ENCODE measurements around the gene CEP120. TPM values are rescaled to one million over a fixed set of nuclear protein-coding genes. Genes with fewer than 3 reads are reported as not detected.
"Not testable (repeated sequence)": the region's sequence is repeated elsewhere in the genome, so short reads cannot be mapped to it uniquely, and the experiment has no call there.

Gene CEP120
- total RNA-seq, 2 experiments from 2014 or later = 22.3 to 27.6 TPM

- H3K36me3 Mint-ChIP-seq (ENCODE audit: low read depth) = peaks cover 21% of the 10 kb centered on the region
- H3K9me3 Mint-ChIP-seq (ENCODE audit: insufficient read depth) = no peaks in the 10 kb centered on the region
- H3K4me1 Mint-ChIP-seq (ENCODE audit: low read depth) = peaks cover 23% of the 10 kb centered on the region
- ATAC-seq = no peak
- ChIA-PET POLR2A (interaction anchor here (0.7 to 2.6 kb wide), 6 partner anchors 19 to 127 kb away, joined by 4 to 83 read pairs (median 14); partner anchors contain the start of gene CSNK1G3), CTCF (interaction anchor here (0.6 to 4.0 kb wide), 10 partner anchors 17 to 189 kb away, joined by 3 to 50 read pairs (median 6); partner anchors contain the start of gene CSNK1G3)
- H3K27me3 Mint-ChIP-seq (ENCODE audit: low read depth) = no peaks in the 10 kb centered on the region
- no peak overlapping the region for H3K4me3 Mint-ChIP-seq
- DNase-seq = no peak
- H3K27ac Mint-ChIP-seq = no peak overlapping the region
Measured at GRCh38 chr5:123421773-123422172, 1.4 kb downstream of the CEP120 start.

- H3K36me3 Mint-ChIP-seq (ENCODE audit: low read depth) = peaks cover 54% of the 10 kb centered on the region
- H3K9me3 Mint-ChIP-seq (ENCODE audit: insufficient read depth) = no peaks in the 10 kb centered on the region
- H3K27ac Mint-ChIP-seq = no peak overlapping the region
- ChIA-PET CTCF (interaction anchor here (0.6 to 1.3 kb wide), 2 partner anchors 8 to 56 kb away, joined by 3 to 5 read pairs; partner anchors contain the start of gene CEP120), POLR2A (no interaction called here)
- ATAC-seq (no peak), DNase-seq (no peak)
- no peak overlapping the region for H3K4me3 Mint-ChIP-seq
- H3K27me3 Mint-ChIP-seq (ENCODE audit: low read depth) = no peaks in the 10 kb centered on the region
- H3K4me1 Mint-ChIP-seq (ENCODE audit: low read depth) = peaks cover 7% of the 10 kb centered on the region
Measured at GRCh38 chr5:123414974-123415373, 8.2 kb downstream of the CEP120 start.

- POLR2A ChIA-PET = interaction anchor here (1.5 kb wide), 1 partner anchor 11 kb away, joined by 5 read pairs; the partner anchor contains the start of gene CEP120
- peaks cover 55% of the 10 kb centered on the region for H3K36me3 Mint-ChIP-seq (ENCODE audit: low read depth)
- CTCF ChIA-PET = interaction anchor here (1.3 kb wide), 2 partner anchors 15 to 197 kb away, joined by 3 read pairs; no protein-coding TSS in a partner anchor
- DNase-seq = no peak
- H3K4me1 Mint-ChIP-seq (ENCODE audit: low read depth) = no peaks in the 10 kb centered on the region
- H3K4me3 Mint-ChIP-seq = no peak overlapping the region
- H3K27me3 Mint-ChIP-seq (ENCODE audit: low read depth) = no peaks in the 10 kb centered on the region
- H3K27ac Mint-ChIP-seq = no peak overlapping the region
- ATAC-seq = no peak
- no peaks in the 10 kb centered on the region for H3K9me3 Mint-ChIP-seq (ENCODE audit: insufficient read depth)
Measured at GRCh38 chr5:123412206-123412605, 11.0 kb downstream of the CEP120 start.

- CTCF ChIA-PET; H3K27ac Mint-ChIP-seq; H3K9me3 Mint-ChIP-seq (ENCODE audit: insufficient read depth); ATAC-seq; H3K4me3 Mint-ChIP-seq; H3K27me3 Mint-ChIP-seq (ENCODE audit: low read depth); DNase-seq; H3K4me1 Mint-ChIP-seq (ENCODE audit: low read depth): not testable (repeated sequence)
- H3K36me3 Mint-ChIP-seq (ENCODE audit: low read depth) = peaks cover 59% of the 10 kb centered on the region
- POLR2A ChIA-PET = interaction anchor here (0.6 to 1.8 kb wide), 2 partner anchors 21 to 1419 kb away, joined by 4 read pairs; partner anchors contain the start of gene CEP120
Measured at GRCh38 chr5:123401999-123402398, 21.2 kb downstream of the CEP120 start.

- no peak for DNase-seq
- ChIA-PET CTCF (no interaction called here), POLR2A (interaction anchor here (0.6 to 1.8 kb wide), 2 partner anchors 22 to 1418 kb away, joined by 4 read pairs; partner anchors contain the start of gene CEP120)
- H3K27me3 Mint-ChIP-seq (ENCODE audit: low read depth) = no peaks in the 10 kb centered on the region
- no peak overlapping the region for H3K27ac Mint-ChIP-seq
- peaks cover 5% of the 10 kb centered on the region for H3K4me1 Mint-ChIP-seq (ENCODE audit: low read depth)
- H3K36me3 Mint-ChIP-seq (ENCODE audit: low read depth) = peaks cover 63% of the 10 kb centered on the region
- ATAC-seq = no peak
- no peak overlapping the region for H3K4me3 Mint-ChIP-seq
- H3K9me3 Mint-ChIP-seq (ENCODE audit: insufficient read depth) = no peaks in the 10 kb centered on the region
Measured at GRCh38 chr5:123401320-123401719, 21.9 kb downstream of the CEP120 start.

GRCh38 chr5:123400870-123401291 lies 22.3 kb downstream of the CEP120 start:
- ATAC-seq; H3K4me1 Mint-ChIP-seq (ENCODE audit: low read depth); DNase-seq; CTCF ChIA-PET; H3K4me3 Mint-ChIP-seq; H3K27me3 Mint-ChIP-seq (ENCODE audit: low read depth); H3K9me3 Mint-ChIP-seq (ENCODE audit: insufficient read depth); H3K27ac Mint-ChIP-seq: not testable (repeated sequence)
- peaks cover 60% of the 10 kb centered on the region for H3K36me3 Mint-ChIP-seq (ENCODE audit: low read depth)
- POLR2A ChIA-PET = interaction anchor here (1.8 kb wide), 1 partner anchor 22 kb away, joined by 4 read pairs; the partner anchor contains the start of gene CEP120

GRCh38 chr5:123398058-123398733 lies 25.0 kb downstream of the CEP120 start:
- H3K4me1 Mint-ChIP-seq (ENCODE audit: low read depth) = no peaks in the 10 kb centered on the region
- no peak for DNase-seq
- H3K27ac Mint-ChIP-seq = no peak overlapping the region
- H3K4me3 Mint-ChIP-seq = no peak overlapping the region
- H3K9me3 Mint-ChIP-seq (ENCODE audit: insufficient read depth) = no peaks in the 10 kb centered on the region
- peaks cover 49% of the 10 kb centered on the region for H3K36me3 Mint-ChIP-seq (ENCODE audit: low read depth)
- no peaks in the 10 kb centered on the region for H3K27me3 Mint-ChIP-seq (ENCODE audit: low read depth)
- ChIA-PET CTCF (no interaction called here), POLR2A (no interaction called here)
- no peak for ATAC-seq

GRCh38 chr5:123397538-123397937 lies 25.7 kb downstream of the CEP120 start:
- Mint-ChIP-seq H3K4me3 (no peak overlapping the region), H3K27me3 (ENCODE audit: low read depth) (no peaks in the 10 kb centered on the region), H3K27ac (no peak overlapping the region), H3K9me3 (ENCODE audit: insufficient read depth) (no peaks in the 10 kb centered on the region), H3K36me3 (ENCODE audit: low read depth) (peaks cover 47% of the 10 kb centered on the region), H3K4me1 (ENCODE audit: low read depth) (no peaks in the 10 kb centered on the region)
- DNase-seq = no peak
- POLR2A ChIA-PET = no interaction called here
- no peak for ATAC-seq
- CTCF ChIA-PET = interaction anchor here (1.2 kb wide), 1 partner anchor 15 kb away, joined by 3 read pairs; no protein-coding TSS in a partner anchor

- H3K27me3 Mint-ChIP-seq (ENCODE audit: low read depth) = no peaks in the 10 kb centered on the region
- H3K4me1 Mint-ChIP-seq (ENCODE audit: low read depth) = no peaks in the 10 kb centered on the region
- H3K36me3 Mint-ChIP-seq (ENCODE audit: low read depth) = peaks cover 37% of the 10 kb centered on the region
- ChIA-PET POLR2A (no interaction called here), CTCF (interaction anchor here (1.1 kb wide), 1 partner anchor 10 kb away, joined by 3 read pairs; no protein-coding TSS in a partner anchor)
- DNase-seq (no peak), ATAC-seq (no peak)
- H3K9me3 Mint-ChIP-seq (ENCODE audit: insufficient read depth) = no peaks in the 10 kb centered on the region
- H3K27ac Mint-ChIP-seq = no peak overlapping the region
- H3K4me3 Mint-ChIP-seq = no peak overlapping the region
Measured at GRCh38 chr5:123391009-123391408, 32.2 kb downstream of the CEP120 start.

GRCh38 chr5:123389794-123390193 lies 33.4 kb downstream of the CEP120 start:
- Mint-ChIP-seq H3K4me1 (ENCODE audit: low read depth) (no peaks in the 10 kb centered on the region), H3K36me3 (ENCODE audit: low read depth) (peaks cover 41% of the 10 kb centered on the region), H3K27me3 (ENCODE audit: low read depth) (no peaks in the 10 kb centered on the region), H3K9me3 (ENCODE audit: insufficient read depth) (no peaks in the 10 kb centered on the region), H3K27ac (no peak overlapping the region), H3K4me3 (no peak overlapping the region)
- POLR2A ChIA-PET = no interaction called here
- CTCF ChIA-PET = no interaction called here
- ATAC-seq = no peak
- DNase-seq = no peak

- Mint-ChIP-seq H3K27me3 (ENCODE audit: low read depth) (no peaks in the 10 kb centered on the region), H3K9me3 (ENCODE audit: insufficient read depth) (no peaks in the 10 kb centered on the region), H3K4me3 (no peak overlapping the region), H3K27ac (no peak overlapping the region), H3K36me3 (ENCODE audit: low read depth) (peaks cover 40% of the 10 kb centered on the region), H3K4me1 (ENCODE audit: low read depth) (no peaks in the 10 kb centered on the region)
- no peak for DNase-seq
- no peak for ATAC-seq
- ChIA-PET POLR2A (no interaction called here), CTCF (no interaction called here)
Measured at GRCh38 chr5:123387313-123387712, 35.9 kb downstream of the CEP120 start.

- Mint-ChIP-seq H3K4me1 (ENCODE audit: low read depth) (no peaks in the 10 kb centered on the region), H3K36me3 (ENCODE audit: low read depth) (peaks cover 47% of the 10 kb centered on the region), H3K27me3 (ENCODE audit: low read depth) (no peaks in the 10 kb centered on the region), H3K4me3 (no peak overlapping the region), H3K27ac (no peak overlapping the region), H3K9me3 (ENCODE audit: insufficient read depth) (no peaks in the 10 kb centered on the region)
- CTCF ChIA-PET = no interaction called here
- no peak for DNase-seq
- ATAC-seq = no peak
- POLR2A ChIA-PET = no interaction called here
Measured at GRCh38 chr5:123382252-123382651, 41.0 kb downstream of the CEP120 start.
